Measurements from ENCODE around the gene SLC35F4.

DNA sequence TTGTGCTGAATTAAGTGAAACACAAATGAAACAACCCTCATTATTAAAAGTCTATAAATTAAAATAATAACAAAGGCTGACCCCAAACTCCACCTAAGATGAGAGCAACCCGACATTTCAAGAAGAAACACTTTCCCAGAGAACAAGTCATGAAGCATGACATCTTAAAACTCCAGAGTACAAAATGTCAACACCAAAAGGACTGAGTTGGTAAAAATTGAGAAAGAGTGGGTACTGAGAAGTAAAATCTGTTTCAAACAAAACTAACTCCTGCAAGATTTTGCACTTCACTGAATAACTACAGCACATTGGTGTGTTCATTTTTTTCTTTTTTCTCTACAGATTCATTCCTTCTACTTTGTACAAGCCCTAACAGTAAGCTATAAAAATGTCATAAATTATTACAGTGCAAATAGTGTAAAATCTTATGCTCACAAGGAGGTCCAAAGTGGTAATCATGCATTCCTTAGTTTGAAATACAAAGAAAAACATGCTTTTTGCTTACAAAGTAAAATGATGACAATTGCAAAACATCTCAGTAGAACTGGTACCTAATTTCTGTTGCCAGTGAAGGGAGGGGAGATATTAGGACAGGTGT is 31.8 kb downstream of the SLC35F4 start:
- TF ChIP-seq, protein P1, sequence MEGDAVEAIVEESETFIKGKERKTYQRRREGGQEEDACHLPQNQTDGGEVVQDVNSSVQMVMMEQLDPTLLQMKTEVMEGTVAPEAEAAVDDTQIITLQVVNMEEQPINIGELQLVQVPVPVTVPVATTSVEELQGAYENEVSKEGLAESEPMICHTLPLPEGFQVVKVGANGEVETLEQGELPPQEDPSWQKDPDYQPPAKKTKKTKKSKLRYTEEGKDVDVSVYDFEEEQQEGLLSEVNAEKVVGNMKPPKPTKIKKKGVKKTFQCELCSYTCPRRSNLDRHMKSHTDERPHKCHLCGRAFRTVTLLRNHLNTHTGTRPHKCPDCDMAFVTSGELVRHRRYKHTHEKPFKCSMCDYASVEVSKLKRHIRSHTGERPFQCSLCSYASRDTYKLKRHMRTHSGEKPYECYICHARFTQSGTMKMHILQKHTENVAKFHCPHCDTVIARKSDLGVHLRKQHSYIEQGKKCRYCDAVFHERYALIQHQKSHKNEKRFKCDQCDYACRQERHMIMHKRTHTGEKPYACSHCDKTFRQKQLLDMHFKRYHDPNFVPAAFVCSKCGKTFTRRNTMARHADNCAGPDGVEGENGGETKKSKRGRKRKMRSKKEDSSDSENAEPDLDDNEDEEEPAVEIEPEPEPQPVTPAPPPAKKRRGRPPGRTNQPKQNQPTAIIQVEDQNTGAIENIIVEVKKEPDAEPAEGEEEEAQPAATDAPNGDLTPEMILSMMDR (IDR thresholded peaks at IDR 0.05), result no peak
- TF ChIP-seq POLR2A (IDR thresholded peaks at IDR 0.05), result no peak
